Activated B cell treated with CpG ODN at 0.5 μM for 24 hours (primary cell): ENCODE results near the gene LMNA. TPM values are rescaled to one million over a fixed set of nuclear protein-coding genes. Genes with fewer than 3 reads are reported as not detected.

Source experiments
- ATAC-seq: fragments of 200-7000 bp; cut with Tn5 transposase; one replicate; pipeline ENCODE4 v1.10.0; 2021; ENCODE audit warnings: low read depth, mild to moderate bottlenecking, moderate library complexity
- CTCF ChIA-PET: fragments of 350-600 bp; sonication (Branson Sonifier 250); formaldehyde crosslinking; loops from one replicate; lab custom pipeline; 2021; ENCODE audit warnings: antibody characterized with exemption; lab: Charles Lee
- POLR2A ChIA-PET: fragments of 350-600 bp; sonication (Branson Sonifier 250); formaldehyde crosslinking; loops from one replicate; lab custom pipeline; 2021; ENCODE audit warnings: antibody characterized with exemption; lab: Charles Lee
- DNase-seq: peaks from one replicate; pipeline ENCODE4 v3.0.0; 2022
- H3K27ac Mint-ChIP-seq: one replicate; pipeline ENCODE4 v1.8.0; 2020; ENCODE audit warnings: mixed read lengths
- H3K27me3 Mint-ChIP-seq: one replicate; pipeline ENCODE4 v1.8.0; 2021; ENCODE audit warnings: mixed read lengths
- H3K36me3 Mint-ChIP-seq: one replicate; pipeline ENCODE4 v1.8.0; 2021; ENCODE audit warnings: low read depth, mixed read lengths
- H3K4me1 Mint-ChIP-seq: one replicate; pipeline ENCODE4 v1.8.0; 2021; ENCODE audit warnings: mixed read lengths
- H3K4me3 Mint-ChIP-seq: one replicate; pipeline ENCODE4 v1.8.0; 2020; ENCODE audit warnings: mild to moderate bottlenecking, mixed read lengths
- H3K9me3 Mint-ChIP-seq: one replicate; pipeline ENCODE4 v1.8.0; 2020; ENCODE audit warnings: mixed read lengths
- CTCF ChIP-seq: fragments of 200-600 bp; IDR thresholded peaks from one replicate; pipeline ENCODE4 v1.8.0; 2022; ENCODE audit warnings: antibody characterized with exemption, mild to moderate bottlenecking
- intact Hi-C: fragments of 100-400 bp; cut with micrococcal nuclease; formaldehyde crosslinking; loops from one replicate; pipeline ENCODE4 v1.15.1; 2024
- total RNA-seq: library from RNA; stranded (reverse); gene quantifications from 2 replicates; pipeline ENCODE4 v1.2.3, GENCODE V29; 2022

Gene LMNA
- total RNA-seq, 1 donor from 2014 or later, result 47.5 TPM

DNA sequence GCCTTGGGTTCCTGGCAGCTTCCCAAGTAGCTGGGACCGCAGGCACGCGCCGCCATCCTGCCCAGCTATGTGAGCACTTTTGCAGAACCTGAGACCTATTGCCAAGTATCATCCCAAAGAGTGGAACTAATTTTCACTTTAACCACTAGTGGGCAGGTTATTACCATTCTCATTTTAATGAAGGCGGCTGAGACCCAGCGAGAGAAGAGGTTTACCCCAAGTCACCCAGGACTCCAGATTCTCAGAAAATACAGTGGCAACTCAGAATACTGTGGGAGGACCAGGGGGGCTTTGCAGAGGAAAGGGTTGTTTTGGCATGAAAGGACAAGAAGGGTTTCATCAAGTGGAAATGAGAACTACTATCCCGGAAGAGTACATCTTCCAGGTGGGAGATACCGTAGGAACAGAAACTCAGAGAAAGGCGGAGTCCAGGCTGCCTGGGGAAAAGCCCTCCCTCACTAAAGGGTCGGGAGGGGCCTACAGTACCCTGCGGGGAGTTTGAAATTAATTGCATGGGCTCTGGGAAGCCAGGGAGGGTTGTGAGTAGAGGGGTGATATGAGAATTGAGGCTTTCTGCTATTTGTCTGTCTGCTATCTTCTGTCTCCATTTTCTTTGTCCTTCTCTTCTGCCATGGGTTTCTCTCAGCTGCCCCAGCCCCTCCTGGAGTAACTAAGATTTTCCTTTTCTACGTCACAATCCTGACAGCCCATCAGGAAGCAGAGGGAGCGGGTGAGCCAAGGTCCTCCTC lies 31.7 kb downstream of the LMNA start:
- POLR2A ChIA-PET, result interaction anchor here (0.6 to 6.8 kb wide), 4 partner anchors 11 to 80 kb away, joined by 4 to 71 read pairs (median 28); partner anchors contain the start of gene PMF1
- ATAC-seq (peak; percentile 59), DNase-seq (no peak)
- Mint-ChIP-seq H3K4me1 (peaks cover 48% of the 10 kb centered on the region), H3K27ac (peak overlapping the region; percentile 71), H3K9me3 (no peaks in the 10 kb centered on the region), H3K27me3 (peaks cover 6% of the 10 kb centered on the region), H3K4me3 (peak overlapping the region; percentile 66), H3K36me3 (no peaks in the 10 kb centered on the region)
- intact Hi-C loops, result loop anchor here (1.0 kb wide), 3 partner anchors 47 to 173 kb away; no protein-coding TSS in a partner anchor
- no peak for TF ChIP-seq CTCF
- CTCF ChIA-PET, result interaction anchor here (0.7 to 13.6 kb wide), 8 partner anchors 8 to 173 kb away, joined by 3 to 215 read pairs (median 4); partner anchors contain the start of genes PMF1 and SLC25A44

DNA sequence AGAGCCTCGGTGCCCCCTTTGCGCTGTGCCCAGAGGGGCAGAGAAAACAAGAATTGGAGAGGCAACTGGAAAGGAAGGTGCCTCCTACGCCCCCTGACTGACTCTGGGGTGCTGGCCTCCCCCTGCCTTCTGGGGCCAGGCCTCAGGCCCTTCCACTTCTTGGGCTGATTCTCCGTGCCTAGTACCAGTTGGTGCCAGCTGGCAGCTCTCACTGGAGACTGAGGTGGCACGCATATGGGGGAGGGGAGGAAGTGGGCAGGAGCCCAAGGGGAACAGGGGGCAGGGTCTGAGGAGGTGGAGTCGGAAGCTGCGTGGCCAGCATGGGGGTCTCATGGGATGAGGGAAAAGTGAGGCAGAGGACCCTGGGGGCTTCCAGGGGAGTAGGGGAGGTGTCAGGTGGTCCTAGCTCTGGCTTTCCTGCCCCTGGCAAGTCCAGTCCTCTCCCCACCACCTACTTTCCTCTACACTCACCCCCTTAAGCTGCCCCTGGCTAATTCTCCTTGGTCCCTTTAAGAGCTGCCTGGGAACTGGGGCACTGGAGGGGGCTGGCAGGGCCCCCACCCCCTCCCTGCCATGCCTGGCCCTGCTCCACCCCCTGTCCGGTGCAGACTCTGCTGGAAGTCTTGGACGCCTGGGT lies 32.4 kb downstream of the LMNA start:
- DNase-seq, result no peak
- Mint-ChIP-seq H3K27ac (peak overlapping the region; percentile 71), H3K4me3 (no peak overlapping the region), H3K4me1 (peaks cover 55% of the 10 kb centered on the region), H3K9me3 (no peaks in the 10 kb centered on the region), H3K36me3 (no peaks in the 10 kb centered on the region), H3K27me3 (peaks cover 6% of the 10 kb centered on the region)
- intact Hi-C loops, result loop anchor here (1.0 kb wide), 3 partner anchors 46 to 172 kb away; no protein-coding TSS in a partner anchor
- ChIA-PET CTCF (interaction anchor here (0.8 to 13.6 kb wide), 4 partner anchors 47 to 80 kb away, joined by 3 to 215 read pairs (median 10); partner anchors contain the start of genes PMF1 and SLC25A44), POLR2A (interaction anchor here (0.6 to 6.8 kb wide), 8 partner anchors 9 to 80 kb away, joined by 3 to 71 read pairs (median 4); partner anchors contain the start of genes PMF1 and SLC25A44)
- no peak for ATAC-seq
- TF ChIP-seq CTCF, result no peak

- TF ChIP-seq CTCF, result no peak
- no peak for DNase-seq
- Mint-ChIP-seq H3K27me3 (peaks cover 6% of the 10 kb centered on the region), H3K27ac (peak overlapping the region; percentile 88), H3K4me1 (peaks cover 66% of the 10 kb centered on the region), H3K9me3 (no peaks in the 10 kb centered on the region), H3K4me3 (peak overlapping the region; percentile 54), H3K36me3 (no peaks in the 10 kb centered on the region)
- ChIA-PET CTCF (interaction anchor here (1.2 to 13.6 kb wide), 5 partner anchors 17 to 79 kb away, joined by 3 to 215 read pairs (median 5); partner anchors contain the start of gene SLC25A44), POLR2A (interaction anchor here (0.6 to 6.8 kb wide), 9 partner anchors 17 to 309 kb away, joined by 3 to 71 read pairs (median 5); partner anchors contain the start of genes PMF1 and SLC25A44)
- peak; percentile 59 for ATAC-seq
- intact Hi-C loops, result no loop called here
Measured at GRCh38 chr1:156148216-156148615, 33.7 kb downstream of the LMNA start.

GRCh38 chr1:156149374-156150332 lies 35.1 kb downstream of the LMNA start:
- H3K4me3 Mint-ChIP-seq, result peak overlapping the region; percentile 70
- peaks cover 80% of the 10 kb centered on the region for H3K4me1 Mint-ChIP-seq
- H3K27me3 Mint-ChIP-seq, result peaks cover 4% of the 10 kb centered on the region
- POLR2A ChIA-PET, result interaction anchor here (0.7 to 6.8 kb wide), 8 partner anchors 11 to 77 kb away, joined by 3 to 71 read pairs (median 14); partner anchors contain the start of genes PMF1 and SLC25A44
- ATAC-seq (peak; percentile 19), DNase-seq (no peak)
- H3K9me3 Mint-ChIP-seq, result no peaks in the 10 kb centered on the region
- intact Hi-C loops, result no loop called here
- H3K36me3 Mint-ChIP-seq, result no peaks in the 10 kb centered on the region
- CTCF ChIA-PET, result interaction anchor here (1.0 to 13.6 kb wide), 6 partner anchors 19 to 77 kb away, joined by 3 to 215 read pairs (median 4); partner anchors contain the start of gene PMF1
- TF ChIP-seq CTCF, result no peak
- H3K27ac Mint-ChIP-seq, result peak overlapping the region; percentile 61
